RWPE1 (cell line): ENCODE results near the gene WDR45B.

ENCODE experiments used
- CTCF ChIA-PET: fragments of 350-600 bp; sonication (Branson Sonifier 250); formaldehyde crosslinking; extraction: SDS; loops from one replicate; lab custom pipeline; 2021; lab: Yijun Ruan, JAX
- POLR2A ChIA-PET: fragments of 400-600 bp; formaldehyde crosslinking; extraction: SDS; loops from one replicate; lab custom pipeline; 2020; ENCODE audit warnings: antibody characterized with exemption; ENCODE audit not compliant: low non-redundant PET; lab: Yijun Ruan, JAX
- DNase-seq: peaks from one replicate; pipeline ENCODE4 v3.0.0; 2012; ENCODE audit warnings: low spot score
- H3K27ac ChIP-seq: fragments of 450-650 bp; 2 replicates; pipeline ENCODE4 v1.5.1; 2017
- TF ChIP-seq, protein P1 (sequence below): fragments of 450-650 bp; conservative IDR thresholded peaks from 2 replicates; pipeline ENCODE4 v1.5.1; 2017; ENCODE audit warnings: low read depth, mild to moderate bottlenecking

The WDR45B gene

DNA sequence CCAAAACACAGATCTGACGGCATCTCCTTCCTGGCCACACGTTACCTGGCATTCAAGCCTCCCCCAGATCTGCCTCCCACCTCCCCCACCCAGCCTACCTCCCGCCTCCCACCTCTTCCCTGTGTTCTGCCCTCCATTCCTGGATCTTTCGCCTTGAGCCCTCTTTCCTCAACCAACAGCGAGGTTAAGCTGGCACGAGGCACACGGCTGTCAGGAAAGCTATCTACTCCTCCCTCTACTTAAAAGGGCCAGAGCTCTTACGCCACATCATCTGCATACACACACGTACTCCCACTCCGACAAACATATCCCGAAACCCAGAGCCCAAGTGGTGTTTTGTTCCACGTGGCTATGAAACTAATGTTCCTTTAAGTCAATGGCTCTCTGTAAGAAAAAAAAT lies 18.0 kb downstream of the WDR45B start:
- peak overlapping the region; percentile 4; the same call in 1 of the 2 replicates for H3K27ac ChIP-seq
- TF ChIP-seq, protein P1, sequence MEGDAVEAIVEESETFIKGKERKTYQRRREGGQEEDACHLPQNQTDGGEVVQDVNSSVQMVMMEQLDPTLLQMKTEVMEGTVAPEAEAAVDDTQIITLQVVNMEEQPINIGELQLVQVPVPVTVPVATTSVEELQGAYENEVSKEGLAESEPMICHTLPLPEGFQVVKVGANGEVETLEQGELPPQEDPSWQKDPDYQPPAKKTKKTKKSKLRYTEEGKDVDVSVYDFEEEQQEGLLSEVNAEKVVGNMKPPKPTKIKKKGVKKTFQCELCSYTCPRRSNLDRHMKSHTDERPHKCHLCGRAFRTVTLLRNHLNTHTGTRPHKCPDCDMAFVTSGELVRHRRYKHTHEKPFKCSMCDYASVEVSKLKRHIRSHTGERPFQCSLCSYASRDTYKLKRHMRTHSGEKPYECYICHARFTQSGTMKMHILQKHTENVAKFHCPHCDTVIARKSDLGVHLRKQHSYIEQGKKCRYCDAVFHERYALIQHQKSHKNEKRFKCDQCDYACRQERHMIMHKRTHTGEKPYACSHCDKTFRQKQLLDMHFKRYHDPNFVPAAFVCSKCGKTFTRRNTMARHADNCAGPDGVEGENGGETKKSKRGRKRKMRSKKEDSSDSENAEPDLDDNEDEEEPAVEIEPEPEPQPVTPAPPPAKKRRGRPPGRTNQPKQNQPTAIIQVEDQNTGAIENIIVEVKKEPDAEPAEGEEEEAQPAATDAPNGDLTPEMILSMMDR = no peak
- ChIA-PET POLR2A (no interaction called here), CTCF (no interaction called here)
- no peak for DNase-seq

DNA sequence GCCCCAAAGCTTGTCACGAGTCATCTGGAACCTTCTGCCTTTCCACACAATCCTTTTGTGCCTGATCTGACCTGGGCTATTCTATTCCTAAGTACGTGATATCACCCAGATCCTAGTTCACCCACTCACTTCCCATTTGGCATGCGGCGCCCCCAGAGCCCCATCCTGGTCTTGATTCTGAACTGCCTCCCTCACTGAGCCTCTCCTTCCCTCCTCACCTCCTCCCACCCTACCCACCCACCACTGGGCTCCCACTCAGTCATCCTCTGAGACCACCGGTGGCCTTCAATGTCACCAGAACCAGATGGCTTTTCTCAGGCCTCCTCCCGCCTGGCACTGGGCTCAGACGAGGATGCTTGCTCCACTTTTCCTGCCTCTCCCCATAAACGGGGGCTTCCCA lies 18.5 kb downstream of the WDR45B start:
- POLR2A ChIA-PET = no interaction called here
- CTCF ChIA-PET = no interaction called here
- no peak for DNase-seq
- peak overlapping the region; percentile 4; the same call in 1 of the 2 replicates for H3K27ac ChIP-seq
- TF ChIP-seq, protein P1 = no peak

DNA sequence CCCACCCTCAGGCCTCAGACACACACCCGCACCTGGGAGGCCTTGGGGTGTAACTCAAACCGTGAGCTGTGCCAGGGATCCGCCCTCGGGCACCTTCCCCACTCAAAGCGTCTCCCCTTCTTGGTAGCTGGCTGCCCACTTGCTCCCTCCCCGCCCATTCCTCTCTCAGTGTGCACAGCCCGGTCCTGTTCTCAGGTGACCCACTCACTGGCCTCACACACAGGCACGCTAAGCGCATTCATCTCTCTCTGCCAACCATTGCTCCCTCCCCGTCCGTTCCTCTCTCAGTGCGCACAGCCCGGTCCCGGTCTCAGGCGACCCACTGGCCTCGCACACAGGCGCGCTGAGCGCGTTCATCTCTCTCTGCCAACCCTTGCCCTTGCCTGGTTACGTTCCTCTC lies 20.8 kb downstream of the WDR45B start:
- POLR2A ChIA-PET = no interaction called here
- CTCF ChIA-PET = no interaction called here
- TF ChIP-seq, protein P1 = no peak
- no peak for DNase-seq
- H3K27ac ChIP-seq = peak overlapping the region; percentile 20

DNA sequence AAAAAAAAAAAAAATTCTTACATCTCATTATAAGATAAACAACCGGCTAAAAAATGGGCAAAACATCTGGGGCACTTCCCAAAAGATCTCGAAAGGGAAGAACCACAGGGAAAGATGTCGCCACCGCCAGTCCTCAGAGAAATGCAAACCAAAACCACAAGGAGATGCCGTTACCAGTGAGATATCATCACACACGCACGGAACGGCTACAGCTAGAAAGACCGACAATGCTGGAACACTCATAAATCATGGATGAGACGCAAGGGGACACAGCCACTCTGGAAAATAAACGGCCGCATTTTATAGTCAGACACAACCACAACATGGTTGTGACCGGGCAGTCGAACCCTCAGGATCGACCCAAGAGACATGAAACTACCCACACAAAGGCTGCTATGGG lies 24.5 kb downstream of the WDR45B start:
- POLR2A ChIA-PET = no interaction called here
- H3K27ac ChIP-seq = no peak overlapping the region
- TF ChIP-seq, protein P1 = no peak

DNA sequence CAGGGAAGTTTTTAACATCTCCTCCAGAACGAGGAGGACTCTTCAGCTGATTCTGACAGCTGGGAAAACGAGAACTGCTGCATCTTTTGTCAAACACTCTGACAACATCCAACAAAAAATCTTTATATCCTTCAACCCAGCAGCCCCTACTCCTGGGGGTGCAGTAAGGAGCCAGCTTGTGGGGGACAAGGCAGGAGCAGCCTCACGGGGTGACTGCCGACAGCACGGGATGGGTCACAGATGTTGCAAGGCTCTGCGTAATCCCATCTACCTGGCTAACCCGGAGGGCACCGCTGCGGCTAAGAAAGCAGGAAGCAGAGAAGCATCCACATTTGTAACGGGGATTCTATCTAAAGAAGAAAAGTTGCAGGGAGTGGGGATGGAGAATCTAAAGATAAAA lies 28.6 kb downstream of the WDR45B start:
- ChIA-PET POLR2A (no interaction called here), CTCF (interaction anchor here (0.7 kb wide), 1 partner anchor 10 kb away, joined by 5 read pairs; no protein-coding TSS in a partner anchor)
- TF ChIP-seq, protein P1 = no peak
- no peak for DNase-seq
- peak overlapping the region; percentile 7; the same call in 1 of the 2 replicates for H3K27ac ChIP-seq

More for the DNA sequence above, 24.5 kb downstream of the WDR45B start:
- no peak for DNase-seq
- CTCF ChIA-PET = interaction anchor here (0.7 kb wide), 1 partner anchor 23 kb away, joined by 11 read pairs; no protein-coding TSS in a partner anchor

DNA sequence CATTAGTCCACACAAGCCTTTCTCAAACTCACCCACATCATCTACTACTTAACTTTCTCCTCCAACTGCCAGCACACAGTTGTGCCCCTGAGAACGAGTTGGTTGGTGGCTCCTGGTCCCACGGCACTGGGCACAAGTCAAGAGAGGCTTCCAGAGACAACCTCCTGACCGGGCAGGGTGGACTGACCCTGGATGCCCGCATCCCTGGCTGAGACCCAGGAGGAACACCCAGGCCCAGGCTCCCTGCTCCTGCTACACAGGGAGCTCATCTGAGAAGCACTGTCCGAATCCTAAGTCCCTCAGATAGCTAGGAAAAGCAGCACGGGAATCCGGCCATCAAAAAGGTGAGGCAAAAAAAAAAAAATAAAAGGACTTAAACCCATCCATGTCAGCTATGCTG lies 29.0 kb downstream of the WDR45B start:
- no peak overlapping the region; the same call in 1 of the 2 replicates for H3K27ac ChIP-seq
- CTCF ChIA-PET = interaction anchor here (0.7 kb wide), 1 partner anchor 10 kb away, joined by 5 read pairs; no protein-coding TSS in a partner anchor
- TF ChIP-seq, protein P1 = no peak
- POLR2A ChIA-PET = no interaction called here
- no peak for DNase-seq
